ENCODE results near the gene TUBB.
"Not testable (repeated sequence)": the region's sequence is repeated elsewhere in the genome, so short reads cannot be mapped to it uniquely, and the experiment has no call there.

Gene TUBB

GRCh38 chr6:30723159-30723842 lies 3.1 kb downstream of the TUBB start:
- H3K9me3 ChIP-seq (replicated peaks in 1 of 2; ENCODE audit: control insufficient read depth in 2 of 2, insufficient read depth in 1 of 2, low read depth in 1 of 2, low read length in 2 of 2); H3K27ac ChIP-seq (replicated peaks; ENCODE audit: low read length); H3K79me1 ChIP-seq (ENCODE audit: low read depth, low read length); H2BK12ac ChIP-seq (ENCODE audit: low read length); H3K14ac ChIP-seq (ENCODE audit: low read length); H2BK15ac ChIP-seq (ENCODE audit: low read length); H3K4ac ChIP-seq (ENCODE audit: low read length); H4K8ac ChIP-seq (ENCODE audit: low read depth, low read length); H2AFZ ChIP-seq (ENCODE audit: low read length); H4K91ac ChIP-seq (ENCODE audit: low read depth, low read length, poor library complexity); H2BK5ac ChIP-seq (ENCODE audit: low read length); H2AK5ac ChIP-seq (ENCODE audit: low read depth, low read length); DNase-seq (ENCODE audit: low spot score); H3K18ac ChIP-seq (ENCODE audit: low read length); H3K27me3 ChIP-seq (ENCODE audit: control insufficient read depth in 3 of 3, insufficient read depth in 3 of 3, low read depth in 1 of 3, low read length in 3 of 3); H2BK120ac ChIP-seq (ENCODE audit: low read depth, low read length); H3K23ac ChIP-seq (ENCODE audit: low read depth, low read length, poor library complexity); H3K9ac ChIP-seq (ENCODE audit: low read depth, low read length, poor library complexity): not testable (repeated sequence)
- no CpG with 5 or more reads among the region's 16 CpGs for WGBS, 2 donors (ENCODE audit: extremely low coverage in 2 of 2, insufficient read length in 2 of 2, insufficient replicate concordance in 1 of 2)
- Histone ChIP-seq H3K4me3 (ENCODE audit: low read length in 2 of 2) (peak overlapping the region in 1 of 2 donors; percentile 98), H3K4me1 (ENCODE audit: control insufficient read depth in 2 of 2, insufficient read depth in 1 of 2, low read depth in 1 of 2, low read length in 2 of 2) (peaks cover 11 to 24% of the 10 kb centered on the region in 2 donors), H3K36me3 (replicated peaks in 1 of 2; ENCODE audit: control insufficient read depth in 2 of 2, insufficient read depth in 2 of 2, low read length in 2 of 2) (peaks cover 43 to 62% of the 10 kb centered on the region in 2 donors), H3K4me2 (ENCODE audit: insufficient read depth, low read length, poor library complexity, severe bottlenecking) (peak overlapping the region; percentile 14)

DNA sequence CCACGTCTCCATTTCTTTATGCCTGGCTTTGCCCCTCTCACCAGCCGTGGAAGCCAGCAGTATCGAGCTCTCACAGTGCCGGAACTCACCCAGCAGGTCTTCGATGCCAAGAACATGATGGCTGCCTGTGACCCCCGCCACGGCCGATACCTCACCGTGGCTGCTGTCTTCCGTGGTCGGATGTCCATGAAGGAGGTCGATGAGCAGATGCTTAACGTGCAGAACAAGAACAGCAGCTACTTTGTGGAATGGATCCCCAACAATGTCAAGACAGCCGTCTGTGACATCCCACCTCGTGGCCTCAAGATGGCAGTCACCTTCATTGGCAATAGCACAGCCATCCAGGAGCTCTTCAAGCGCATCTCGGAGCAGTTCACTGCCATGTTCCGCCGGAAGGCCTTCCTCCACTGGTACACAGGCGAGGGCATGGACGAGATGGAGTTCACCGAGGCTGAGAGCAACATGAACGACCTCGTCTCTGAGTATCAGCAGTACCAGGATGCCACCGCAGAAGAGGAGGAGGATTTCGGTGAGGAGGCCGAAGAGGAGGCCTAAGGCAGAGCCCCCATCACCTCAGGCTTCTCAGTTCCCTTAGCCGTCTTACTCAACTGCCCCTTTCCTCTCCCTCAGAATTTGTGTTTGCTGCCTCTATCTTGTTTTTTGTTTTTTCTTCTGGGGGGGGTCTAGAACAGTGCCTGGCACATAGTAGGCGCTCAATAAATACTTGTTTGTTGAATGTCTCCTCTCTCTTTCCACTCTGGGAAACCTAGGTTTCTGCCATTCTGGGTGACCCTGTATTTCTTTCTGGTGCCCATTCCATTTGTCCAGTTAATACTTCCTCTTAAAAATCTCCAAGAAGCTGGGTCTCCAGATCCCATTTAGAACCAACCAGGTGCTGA lies 3.9 kb downstream of the TUBB start:
- peak overlapping the region; percentile 60 for H3K9ac ChIP-seq (ENCODE audit: low read depth, low read length, poor library complexity)
- H3K27ac ChIP-seq (replicated peaks; ENCODE audit: low read length); H3K14ac ChIP-seq (ENCODE audit: low read length); H3K4ac ChIP-seq (ENCODE audit: low read length); H2BK15ac ChIP-seq (ENCODE audit: low read length); H4K8ac ChIP-seq (ENCODE audit: low read depth, low read length); H3K4me2 ChIP-seq (ENCODE audit: insufficient read depth, low read length, poor library complexity, severe bottlenecking); H2BK5ac ChIP-seq (ENCODE audit: low read length); H2AK5ac ChIP-seq (ENCODE audit: low read depth, low read length); H3K9me3 ChIP-seq (replicated peaks in 1 of 2; ENCODE audit: control insufficient read depth in 2 of 2, insufficient read depth in 1 of 2, low read depth in 1 of 2, low read length in 2 of 2); H3K4me3 ChIP-seq (ENCODE audit: low read length in 2 of 2); H3K23ac ChIP-seq (ENCODE audit: low read depth, low read length, poor library complexity); H3K79me1 ChIP-seq (ENCODE audit: low read depth, low read length); H2BK12ac ChIP-seq (ENCODE audit: low read length); H2BK120ac ChIP-seq (ENCODE audit: low read depth, low read length); DNase-seq (ENCODE audit: low spot score); H3K27me3 ChIP-seq (ENCODE audit: control insufficient read depth in 3 of 3, insufficient read depth in 3 of 3, low read depth in 1 of 3, low read length in 3 of 3); H4K91ac ChIP-seq (ENCODE audit: low read depth, low read length, poor library complexity); H3K18ac ChIP-seq (ENCODE audit: low read length); H2AFZ ChIP-seq (ENCODE audit: low read length): not testable (repeated sequence)
- H3K36me3 ChIP-seq (replicated peaks in 1 of 2; ENCODE audit: control insufficient read depth in 2 of 2, insufficient read depth in 2 of 2, low read length in 2 of 2) = peaks cover 43 to 66% of the 10 kb centered on the region in 2 donors
- no CpG with 5 or more reads among the region's 29 CpGs for WGBS, 2 donors (ENCODE audit: extremely low coverage in 2 of 2, insufficient read length in 2 of 2, insufficient replicate concordance in 1 of 2)
- peaks cover 11 to 17% of the 10 kb centered on the region in 2 donors for H3K4me1 ChIP-seq (ENCODE audit: control insufficient read depth in 2 of 2, insufficient read depth in 1 of 2, low read depth in 1 of 2, low read length in 2 of 2)

DNA sequence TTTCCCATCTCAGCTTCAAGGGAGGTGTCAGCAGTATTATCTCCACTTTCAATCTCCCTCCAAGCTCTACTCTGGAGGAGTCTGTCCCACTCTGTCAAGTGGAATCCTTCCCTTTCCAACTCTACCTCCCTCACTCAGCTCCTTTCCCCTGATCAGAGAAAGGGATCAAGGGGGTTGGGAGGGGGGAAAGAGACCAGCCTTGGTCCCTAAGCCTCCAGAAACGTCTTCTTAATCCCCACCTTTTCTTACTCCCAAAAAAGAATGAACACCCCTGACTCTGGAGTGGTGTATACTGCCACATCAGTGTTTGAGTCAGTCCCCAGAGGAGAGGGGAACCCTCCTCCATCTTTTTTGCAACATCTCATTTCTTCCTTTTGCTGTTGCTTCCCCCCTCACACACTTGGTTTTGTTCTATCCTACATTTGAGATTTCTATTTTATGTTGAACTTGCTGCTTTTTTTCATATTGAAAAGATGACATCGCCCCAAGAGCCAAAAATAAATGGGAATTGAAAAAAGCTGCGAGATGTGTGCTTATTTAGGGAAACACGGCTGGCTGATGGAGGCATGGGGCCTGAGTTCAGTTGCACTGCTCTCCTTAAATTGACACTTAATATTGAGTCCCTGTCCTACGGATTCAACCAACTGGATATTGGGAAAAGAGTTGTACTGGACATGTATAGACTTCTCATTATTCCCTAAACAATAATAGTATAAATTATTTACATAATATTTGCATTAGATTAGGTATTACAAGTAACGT lies 4.9 kb downstream of the TUBB start:
- H4K8ac ChIP-seq (ENCODE audit: low read depth, low read length) = no peak overlapping the region
- no peaks in the 10 kb centered on the region for H3K9me3 ChIP-seq (replicated peaks in 1 of 2; ENCODE audit: control insufficient read depth in 2 of 2, insufficient read depth in 1 of 2, low read depth in 1 of 2, low read length in 2 of 2)
- H3K18ac ChIP-seq (ENCODE audit: low read length) = no peak overlapping the region
- H3K27ac ChIP-seq (replicated peaks; ENCODE audit: low read length) = no peak overlapping the region
- H3K4me1 ChIP-seq (ENCODE audit: control insufficient read depth in 2 of 2, insufficient read depth in 1 of 2, low read depth in 1 of 2, low read length in 2 of 2) = peaks cover 11 to 17% of the 10 kb centered on the region in 2 donors
- no peak overlapping the region for H3K4ac ChIP-seq (ENCODE audit: low read length)
- WGBS, 2 donors (ENCODE audit: extremely low coverage in 2 of 2, insufficient read length in 2 of 2, insufficient replicate concordance in 1 of 2) = no CpG with 5 or more reads among the region's 6 CpGs
- no peak for DNase-seq (ENCODE audit: low spot score)
- H2BK15ac ChIP-seq (ENCODE audit: low read length) = no peak overlapping the region
- H3K79me1 ChIP-seq (ENCODE audit: low read depth, low read length) = peaks cover 8% of the 10 kb centered on the region
- H2BK12ac ChIP-seq (ENCODE audit: low read length) = no peak overlapping the region
- H2AFZ ChIP-seq (ENCODE audit: low read length) = no peak overlapping the region
- peaks cover 51 to 76% of the 10 kb centered on the region in 2 donors for H3K36me3 ChIP-seq (replicated peaks in 1 of 2; ENCODE audit: control insufficient read depth in 2 of 2, insufficient read depth in 2 of 2, low read length in 2 of 2)
- H2BK120ac ChIP-seq (ENCODE audit: low read depth, low read length) = no peak overlapping the region
- H3K27me3 ChIP-seq (ENCODE audit: control insufficient read depth in 3 of 3, insufficient read depth in 3 of 3, low read depth in 1 of 3, low read length in 3 of 3) = no peaks in the 10 kb centered on the region
- H2AK5ac ChIP-seq (ENCODE audit: low read depth, low read length) = no peak overlapping the region
- no peak overlapping the region for H3K4me2 ChIP-seq (ENCODE audit: insufficient read depth, low read length, poor library complexity, severe bottlenecking)
- no peak overlapping the region for H3K23ac ChIP-seq (ENCODE audit: low read depth, low read length, poor library complexity)
- H2BK5ac ChIP-seq (ENCODE audit: low read length) = no peak overlapping the region
- no peak overlapping the region for H4K91ac ChIP-seq (ENCODE audit: low read depth, low read length, poor library complexity)
- H3K9ac ChIP-seq (ENCODE audit: low read depth, low read length, poor library complexity) = no peak overlapping the region
- H3K14ac ChIP-seq (ENCODE audit: low read length) = no peak overlapping the region
- no peak overlapping the region for H3K4me3 ChIP-seq (ENCODE audit: low read length in 2 of 2)

Measured in neuronal stem cell (in vitro differentiated cells).